H9 (cell line): ENCODE results near the gene DCHS2. TPM values are rescaled to one million over a fixed set of nuclear protein-coding genes. Genes with fewer than 3 reads are reported as not detected.

Source experiments
- DNase-seq: peaks from one replicate; pipeline ENCODE4 v3.0.0-alpha.2; 2017
- H2AFZ ChIP-seq: one replicate; pipeline ENCODE4 v1.6.1; 2013; ENCODE audit warnings: mild to moderate bottlenecking, low read length, control low read depth, moderate library complexity
- H2AK5ac ChIP-seq: 2 replicates; pipeline ENCODE4 v1.6.1; 2013; ENCODE audit warnings: low read length, control low read depth, mixed read lengths; ENCODE audit not compliant: insufficient read length
- H2BK120ac ChIP-seq: one replicate; pipeline ENCODE4 v1.6.1; 2013; ENCODE audit warnings: low read depth, mild to moderate bottlenecking, low read length, control low read depth, inconsistent platforms; ENCODE audit not compliant: poor library complexity, severe bottlenecking
- H2BK12ac ChIP-seq: 2 replicates; pipeline ENCODE4 v1.6.1; 2013; ENCODE audit warnings: low read length, control low read depth, mixed read lengths, low read depth; ENCODE audit not compliant: insufficient read length
- H2BK15ac ChIP-seq: 2 replicates; pipeline ENCODE4 v1.6.1; 2013; ENCODE audit warnings: low read depth, low read length, control low read depth
- H2BK20ac ChIP-seq: one replicate; pipeline ENCODE4 v1.6.1; 2013; ENCODE audit warnings: low read depth, mild to moderate bottlenecking, low read length, control low read depth, inconsistent platforms; ENCODE audit not compliant: poor library complexity, severe bottlenecking
- H2BK5ac ChIP-seq: 2 replicates; pipeline ENCODE4 v1.6.1; 2013; ENCODE audit warnings: low read length, control low read depth, mixed read lengths; ENCODE audit not compliant: insufficient read length
- H3K14ac ChIP-seq: 2 replicates; pipeline ENCODE4 v1.6.1; 2013; ENCODE audit warnings: low read length, control low read depth; ENCODE audit not compliant: insufficient read depth
- H3K18ac ChIP-seq: 2 replicates; pipeline ENCODE4 v1.6.1; 2013; ENCODE audit warnings: low read depth, mild to moderate bottlenecking, mixed read lengths, low read length, control low read depth; ENCODE audit not compliant: insufficient read length
- H3K23ac ChIP-seq: 2 replicates; pipeline ENCODE4 v1.6.1; 2013; ENCODE audit warnings: low read length, control low read depth, mixed read lengths, low read depth; ENCODE audit not compliant: insufficient read length
- H3K23me2 ChIP-seq: 2 replicates; pipeline ENCODE4 v1.6.1; 2013; ENCODE audit warnings: low read depth, mild to moderate bottlenecking, mixed read lengths, low read length, control low read depth; ENCODE audit not compliant: insufficient read length, poor library complexity, severe bottlenecking
- H3K27ac ChIP-seq: 2 replicates; pipeline ENCODE4 v1.5.1; 2013; ENCODE audit warnings: low read length, control low read depth, mixed read lengths, low read depth; ENCODE audit not compliant: insufficient read length
- H3K27me3 ChIP-seq: 2 replicates; pipeline ENCODE4 v1.6.1; 2013; ENCODE audit warnings: low read length, control low read depth, inconsistent platforms; ENCODE audit not compliant: insufficient read depth
- H3K4ac ChIP-seq: 2 replicates; pipeline ENCODE4 v1.6.1; 2013; ENCODE audit warnings: low read depth, mild to moderate bottlenecking, control low read depth, inconsistent platforms, low read length, moderate library complexity
- H3K4me1 ChIP-seq: 2 replicates; pipeline ENCODE4 v1.6.1; 2013; ENCODE audit warnings: low read length, control low read depth, inconsistent platforms; ENCODE audit not compliant: insufficient read depth
- H3K4me2 ChIP-seq: 2 replicates; pipeline ENCODE4 v1.6.1; 2013; ENCODE audit warnings: low read length, control low read depth, mixed read lengths; ENCODE audit not compliant: insufficient read length, insufficient read depth
- H3K56ac ChIP-seq: 2 replicates; pipeline ENCODE4 v1.6.1; 2013; ENCODE audit warnings: low read depth, mild to moderate bottlenecking, mixed read lengths, low read length, control low read depth; ENCODE audit not compliant: insufficient read length
- H3K79me1 ChIP-seq: 2 replicates; pipeline ENCODE4 v1.6.1; 2013; ENCODE audit warnings: low read depth, mild to moderate bottlenecking, moderate library complexity, low read length, control low read depth, inconsistent platforms; ENCODE audit not compliant: insufficient read depth, poor library complexity, severe bottlenecking
- H3K79me2 ChIP-seq: 2 replicates; pipeline ENCODE4 v1.6.1; 2013; ENCODE audit warnings: low read length, control low read depth, inconsistent platforms; ENCODE audit not compliant: insufficient read depth
- H3K9ac ChIP-seq: 2 replicates; pipeline ENCODE4 v1.6.1; 2013; ENCODE audit warnings: low read length, control low read depth, mixed read lengths; ENCODE audit not compliant: insufficient read length; ENCODE audit errors: extremely low read depth
- H3K9me3 ChIP-seq: one replicate; pipeline ENCODE4 v1.6.1; 2013; ENCODE audit warnings: low read depth, low read length, inconsistent platforms; ENCODE audit not compliant: control insufficient read depth
- H3T11ph ChIP-seq: one replicate; pipeline ENCODE4 v1.6.1; 2013; ENCODE audit warnings: mild to moderate bottlenecking, low read length, control low read depth, inconsistent platforms
- H4K20me1 ChIP-seq: one replicate; pipeline ENCODE4 v1.6.1; 2013; ENCODE audit not compliant: control insufficient read depth, insufficient read length, insufficient read depth
- H4K5ac ChIP-seq: 2 replicates; pipeline ENCODE4 v1.6.1; 2013; ENCODE audit warnings: low read depth, mild to moderate bottlenecking, mixed read lengths, low read length, control low read depth; ENCODE audit not compliant: insufficient read length
- H4K8ac ChIP-seq: replicated peaks from 2 replicates; pipeline ENCODE4 v1.6.1; 2013; ENCODE audit warnings: low read length, control low read depth, mixed read lengths, low read depth; ENCODE audit not compliant: insufficient read length
- H4K91ac ChIP-seq: 2 replicates; pipeline ENCODE4 v1.6.1; 2013; ENCODE audit warnings: low read depth, mild to moderate bottlenecking, moderate library complexity, mixed read lengths, low read length, control low read depth; ENCODE audit not compliant: insufficient read length
- H3K27ac Mint-ChIP-seq, 3 experiments: 2 replicates in 2 of 3; 3 replicates in 1 of 3; pipeline ENCODE4 v1.8.0; 2020 to 2021; ENCODE audit warnings: mixed read lengths in 3 of 3, mild to moderate bottlenecking in 1 of 3, moderate library complexity in 1 of 3
- H3K27me3 Mint-ChIP-seq: 2 replicates; pipeline ENCODE4 v1.8.0; 2021; ENCODE audit warnings: low read depth, mild to moderate bottlenecking, moderate library complexity, mixed read lengths
- H3K36me3 Mint-ChIP-seq, 3 experiments: 2 replicates in 2 of 3; 3 replicates in 1 of 3; pipeline ENCODE4 v1.8.0; 2020 to 2021; ENCODE audit warnings: low read depth in 3 of 3, mixed read lengths in 3 of 3; ENCODE audit not compliant: insufficient read depth in 1 of 3
- H3K4me1 Mint-ChIP-seq, 2 experiments: 2 replicates each; pipeline ENCODE4 v1.8.0; 2020; ENCODE audit warnings: mixed read lengths in 2 of 2
- H3K4me3 Mint-ChIP-seq, 2 experiments: 2 replicates in 1 of 2; 3 replicates in 1 of 2; pipeline ENCODE4 v1.8.0; 2020 to 2021; ENCODE audit warnings: mild to moderate bottlenecking in 2 of 2, mixed read lengths in 2 of 2, moderate library complexity in 1 of 2
- H3K9me3 Mint-ChIP-seq, 2 experiments: 2 replicates in 1 of 2; 3 replicates in 1 of 2; pipeline ENCODE4 v1.8.0; 2020; ENCODE audit warnings: mild to moderate bottlenecking in 2 of 2, mixed read lengths in 2 of 2, moderate library complexity in 1 of 2
- CTCF ChIP-seq: fragments of 200-600 bp; sonication (generic); conservative IDR thresholded peaks from 3 replicates; pipeline ENCODE4 v1.8.0; 2021; ENCODE audit warnings: antibody characterized with exemption, mild to moderate bottlenecking
- WGBS: extraction: QIAGEN DNeasy Blood & Tissue Kit; methylation state at CpG from one replicate; pipeline ENCODE4 v1.1.7; 2013; ENCODE audit warnings: missing lambda C conversion rate, low lambda C conversion rate, mixed read lengths; ENCODE audit not compliant: insufficient read length; ENCODE audit errors: extremely low coverage; 5-methylcytosine and 5-hydroxymethylcytosine counted together
- total RNA-seq: library from RNA; stranded (reverse); gene quantifications from 2 replicates; pipeline ENCODE4 v1.2.1, GENCODE V29; 2021

DCHS2 gene
- total RNA-seq, 1 experiment from 2014 or later = 0.57 TPM

GRCh38 chr4:154485127-154485773 lies 6.3 kb downstream of the DCHS2 start:
- no peak overlapping the region for H3K14ac ChIP-seq
- H3K4me3 Mint-ChIP-seq = no peak overlapping the region

More at GRCh38 chr4:154485127-154485773, 6.3 kb downstream of the DCHS2 start:
- H3K9me3 ChIP-seq = no peaks in the 10 kb centered on the region
- no peak overlapping the region for H3K4ac ChIP-seq
- no peak overlapping the region for H3K9ac ChIP-seq
- TF ChIP-seq CTCF = no peak
- H2BK15ac ChIP-seq = no peak overlapping the region
- H2BK5ac ChIP-seq = no peak overlapping the region
- no peaks in the 10 kb centered on the region for H3K23me2 ChIP-seq
- no peaks in the 10 kb centered on the region for H3K79me1 ChIP-seq
- H3K56ac ChIP-seq = no peak overlapping the region
- no peak overlapping the region for H3K23ac ChIP-seq
- H4K91ac ChIP-seq = no peak overlapping the region
- no peaks in the 10 kb centered on the region for H3K9me3 Mint-ChIP-seq
- no CpG with 5 or more reads among the region's 4 CpGs for WGBS
- no peak overlapping the region for H4K8ac ChIP-seq
- H3K4me1 ChIP-seq = no peaks in the 10 kb centered on the region
- no peak overlapping the region for H3K4me2 ChIP-seq
- H3K27ac ChIP-seq = no peak overlapping the region
- H3K27me3 Mint-ChIP-seq = peaks cover 34% of the 10 kb centered on the region; the same call in 1 of the 2 replicates
- no peak overlapping the region for H3K27ac Mint-ChIP-seq
- H3K18ac ChIP-seq = no peak overlapping the region
- no peaks in the 10 kb centered on the region for H3K79me2 ChIP-seq
- no peaks in the 10 kb centered on the region; a peak in 1 of 4 replicates for H3K4me1 Mint-ChIP-seq
- H3K36me3 Mint-ChIP-seq = no peaks in the 10 kb centered on the region
- no peak for DNase-seq
- no peak overlapping the region for H2BK12ac ChIP-seq
- no peak overlapping the region for H2BK20ac ChIP-seq
- no peak overlapping the region for H3T11ph ChIP-seq
- no peak overlapping the region for H2BK120ac ChIP-seq
- no peaks in the 10 kb centered on the region for H4K20me1 ChIP-seq
- peaks cover 12% of the 10 kb centered on the region; the same call in 1 of the 2 replicates for H3K27me3 ChIP-seq
- no peak overlapping the region for H4K5ac ChIP-seq
- no peak overlapping the region for H2AK5ac ChIP-seq
- no peak overlapping the region for H2AFZ ChIP-seq
